ENCODE data around the gene METTL23. TPM values are rescaled to one million over a fixed set of nuclear protein-coding genes. Genes with fewer than 3 reads are reported as not detected.
A peak's percentile ranks its signal among the peaks of the same experiment; 100 is the strongest.
"Not testable (repeated sequence)": the region's sequence is repeated elsewhere in the genome, so short reads cannot be mapped to it uniquely, and the experiment has no call there.

Gene METTL23
- total and polyA plus RNA-seq, 9 donors = 19.6 to 23.6 (median 21.3) TPM

- Histone ChIP-seq H3K27me3 (ENCODE audit: control insufficient read depth, insufficient read depth, low read length) (no peaks in the 10 kb centered on the region), H3K27ac (ENCODE audit: low read length) (no peak overlapping the region), H3K36me3 (ENCODE audit: control insufficient read depth, insufficient read depth, low read length) (peaks cover 44% of the 10 kb centered on the region), H3K4me3 (ENCODE audit: low read length) (no peak overlapping the region), H3K9me3 (replicated peaks; ENCODE audit: control insufficient read depth, low read depth, low read length) (no peaks in the 10 kb centered on the region), H3K4me1 (ENCODE audit: control insufficient read depth, insufficient read depth, low read length) (peaks cover 7% of the 10 kb centered on the region)
- no CpG with 5 or more reads among the region's 1 CpG for WGBS (ENCODE audit: insufficient coverage)
- DNase-seq = no peak
These were observed 6.9 kb downstream of the METTL23 start for GRCh38 chr17:76733618-76733957.

- peaks cover 43% of the 10 kb centered on the region for H3K36me3 ChIP-seq (ENCODE audit: control insufficient read depth, insufficient read depth, low read length)
- peaks cover 7% of the 10 kb centered on the region for H3K4me1 ChIP-seq (ENCODE audit: control insufficient read depth, insufficient read depth, low read length)
- no peak overlapping the region for H3K27ac ChIP-seq (ENCODE audit: low read length)
- no peaks in the 10 kb centered on the region for H3K27me3 ChIP-seq (ENCODE audit: control insufficient read depth, insufficient read depth, low read length)
- DNase-seq = no peak
- H3K4me3 ChIP-seq (ENCODE audit: low read length) = no peak overlapping the region
- no peaks in the 10 kb centered on the region for H3K9me3 ChIP-seq (replicated peaks; ENCODE audit: control insufficient read depth, low read depth, low read length)
- WGBS (ENCODE audit: insufficient coverage) = 14% methylated on average over 3 of the region's 8 CpGs
These were observed 7.6 kb downstream of the METTL23 start for GRCh38 chr17:76734080-76734840.

GRCh38 chr17:76735006-76735405 is 8.4 kb downstream of the METTL23 start:
- WGBS (ENCODE audit: insufficient coverage) = 30% methylated on average over 3 of the region's 5 CpGs
- DNase-seq = peak; percentile 46
- Histone ChIP-seq H3K4me3 (ENCODE audit: low read length) (peak overlapping the region; percentile 95), H3K4me1 (ENCODE audit: control insufficient read depth, insufficient read depth, low read length) (peaks cover 10% of the 10 kb centered on the region), H3K27ac (ENCODE audit: low read length) (peak overlapping the region; percentile 90), H3K27me3 (ENCODE audit: control insufficient read depth, insufficient read depth, low read length) (no peaks in the 10 kb centered on the region), H3K9me3 (replicated peaks; ENCODE audit: control insufficient read depth, low read depth, low read length) (no peaks in the 10 kb centered on the region), H3K36me3 (ENCODE audit: control insufficient read depth, insufficient read depth, low read length) (peaks cover 39% of the 10 kb centered on the region)

GRCh38 chr17:76735586-76736348 is 9.1 kb downstream of the METTL23 start:
- DNase-seq = no peak
- Histone ChIP-seq H3K9me3 (replicated peaks; ENCODE audit: control insufficient read depth, low read depth, low read length) (no peaks in the 10 kb centered on the region), H3K36me3 (ENCODE audit: control insufficient read depth, insufficient read depth, low read length) (peaks cover 35% of the 10 kb centered on the region), H3K27me3 (ENCODE audit: control insufficient read depth, insufficient read depth, low read length) (no peaks in the 10 kb centered on the region), H3K4me3 (ENCODE audit: low read length) (peak overlapping the region; percentile 95), H3K4me1 (ENCODE audit: control insufficient read depth, insufficient read depth, low read length) (peaks cover 11% of the 10 kb centered on the region), H3K27ac (ENCODE audit: low read length) (peak overlapping the region; percentile 90)
- 0% methylated on average over 13 of the region's 20 CpGs for WGBS (ENCODE audit: insufficient coverage)

GRCh38 chr17:76736349-76737081 is 9.9 kb downstream of the METTL23 start:
- H3K4me3 ChIP-seq (ENCODE audit: low read length) = peak overlapping the region; percentile 95
- no peaks in the 10 kb centered on the region for H3K9me3 ChIP-seq (replicated peaks; ENCODE audit: control insufficient read depth, low read depth, low read length)
- H3K4me1 ChIP-seq (ENCODE audit: control insufficient read depth, insufficient read depth, low read length) = peaks cover 11% of the 10 kb centered on the region
- no peaks in the 10 kb centered on the region for H3K27me3 ChIP-seq (ENCODE audit: control insufficient read depth, insufficient read depth, low read length)
- peak overlapping the region; percentile 98 for H3K27ac ChIP-seq (ENCODE audit: low read length)
- WGBS (ENCODE audit: insufficient coverage) = under 1% methylated on average over 117 of the region's 117 CpGs
- H3K36me3 ChIP-seq (ENCODE audit: control insufficient read depth, insufficient read depth, low read length) = peaks cover 30% of the 10 kb centered on the region
- DNase-seq = peak; percentile 87

- Histone ChIP-seq H3K4me3 (ENCODE audit: low read length) (peak within 1 kb of the TSS; percentile 95), H3K27ac (ENCODE audit: low read length) (peak within 1 kb of the TSS; percentile 100), H3K27me3 (ENCODE audit: control insufficient read depth, insufficient read depth, low read length) (no peaks in the 10 kb centered on the region), H3K4me1 (ENCODE audit: control insufficient read depth, insufficient read depth, low read length) (peaks cover 11% of the 10 kb centered on the region), H3K36me3 (ENCODE audit: control insufficient read depth, insufficient read depth, low read length) (peaks cover 32% of the 10 kb centered on the region), H3K9me3 (replicated peaks; ENCODE audit: control insufficient read depth, low read depth, low read length) (no peaks in the 10 kb centered on the region)
- WGBS (ENCODE audit: insufficient coverage) = under 1% methylated on average over 54 of the region's 60 CpGs
- peak; percentile 100 for DNase-seq
These were observed 10.5 kb downstream of the METTL23 start, which contains the start of gene SRSF2 for GRCh38 chr17:76737082-76737675. SRSF2 (minus strand) TSS chr17:76737331; CDS start chr17:76737160, 171 bp downstream.

GRCh38 chr17:76737676-76738467 is 11.2 kb downstream of the METTL23 start, which contains the start of gene MFSD11:
MFSD11 (plus strand) TSS chr17:76738119; CDS start chr17:76738353, 234 bp downstream.
- Histone ChIP-seq H3K36me3 (ENCODE audit: control insufficient read depth, insufficient read depth, low read length) (peaks cover 33% of the 10 kb centered on the region), H3K27ac (ENCODE audit: low read length) (peak within 1 kb of the TSS; percentile 100), H3K4me3 (ENCODE audit: low read length) (peak within 1 kb of the TSS; percentile 95), H3K27me3 (ENCODE audit: control insufficient read depth, insufficient read depth, low read length) (no peaks in the 10 kb centered on the region), H3K4me1 (ENCODE audit: control insufficient read depth, insufficient read depth, low read length) (peaks cover 10% of the 10 kb centered on the region), H3K9me3 (replicated peaks; ENCODE audit: control insufficient read depth, low read depth, low read length) (no peaks in the 10 kb centered on the region)
- DNase-seq = peak; percentile 98
- WGBS (ENCODE audit: insufficient coverage) = under 1% methylated on average over 51 of the region's 57 CpGs

- Histone ChIP-seq H3K4me1 (ENCODE audit: control insufficient read depth, insufficient read depth, low read length) (peaks cover 9% of the 10 kb centered on the region), H3K27me3 (ENCODE audit: control insufficient read depth, insufficient read depth, low read length) (no peaks in the 10 kb centered on the region), H3K36me3 (ENCODE audit: control insufficient read depth, insufficient read depth, low read length) (peaks cover 31% of the 10 kb centered on the region), H3K4me3 (ENCODE audit: low read length) (peak overlapping the region; percentile 95), H3K9me3 (replicated peaks; ENCODE audit: control insufficient read depth, low read depth, low read length) (no peaks in the 10 kb centered on the region), H3K27ac (ENCODE audit: low read length) (peak overlapping the region; percentile 100)
- no CpG with 5 or more reads among the region's 7 CpGs for WGBS (ENCODE audit: insufficient coverage)
- DNase-seq = peak; percentile 51
These were observed 11.8 kb downstream of the METTL23 start for GRCh38 chr17:76738468-76738850.

- peaks cover 31% of the 10 kb centered on the region for H3K36me3 ChIP-seq (ENCODE audit: control insufficient read depth, insufficient read depth, low read length)
- H3K4me1 ChIP-seq (ENCODE audit: control insufficient read depth, insufficient read depth, low read length); DNase-seq; H3K9me3 ChIP-seq (replicated peaks; ENCODE audit: control insufficient read depth, low read depth, low read length); H3K27me3 ChIP-seq (ENCODE audit: control insufficient read depth, insufficient read depth, low read length): not testable (repeated sequence)
- 84% methylated on average over 8 of the region's 17 CpGs for WGBS (ENCODE audit: insufficient coverage)
- peak overlapping the region; percentile 82 for H3K27ac ChIP-seq (ENCODE audit: low read length)
- peak overlapping the region; percentile 95 for H3K4me3 ChIP-seq (ENCODE audit: low read length)
These were observed 13.0 kb downstream of the METTL23 start for GRCh38 chr17:76739568-76740115.
